ENCODE results near the gene ZSCAN21.

ZSCAN21 gene

GRCh38 chr7:100079024-100079560 lies 29.5 kb downstream of the ZSCAN21 start:
- DNase-seq, result no peak

GRCh38 chr7:100080907-100081534 lies 31.4 kb downstream of the ZSCAN21 start:
- no peak for DNase-seq

GRCh38 chr7:100081535-100082102 lies 32.0 kb downstream of the ZSCAN21 start, which contains the start of gene ZNF3:
ZNF3 (minus strand) TSS chr7:100081723; CDS start chr7:100077357, 4,366 bp downstream.
- peak; percentile 91 for DNase-seq

- no peak for DNase-seq
These were observed 33.4 kb downstream of the ZSCAN21 start for GRCh38 chr7:100082978-100083377.

- no peak for DNase-seq
These were observed 35.9 kb downstream of the ZSCAN21 start for GRCh38 chr7:100085515-100085914.

- DNase-seq, result peak; percentile 8
These were observed 37.6 kb downstream of the ZSCAN21 start for GRCh38 chr7:100087055-100087750.

- no peak for DNase-seq
These were observed 38.6 kb downstream of the ZSCAN21 start for GRCh38 chr7:100088095-100088620.

- peak; percentile 42 for DNase-seq
These were observed 39.3 kb downstream of the ZSCAN21 start, which contains the start of gene COPS6 for GRCh38 chr7:100088621-100089457. COPS6 (plus strand) TSS chr7:100088969; CDS start chr7:100088991, 22 bp downstream.

- DNase-seq, result no peak
These were observed 40.1 kb downstream of the ZSCAN21 start for GRCh38 chr7:100089458-100090196.

GRCh38 chr7:100090527-100091410 lies 41.2 kb downstream of the ZSCAN21 start:
- DNase-seq, result no peak

- no peak for DNase-seq
These were observed 42.0 kb downstream of the ZSCAN21 start for GRCh38 chr7:100091411-100092181.

GRCh38 chr7:100093054-100093453 lies 43.5 kb downstream of the ZSCAN21 start:
- no peak for DNase-seq

- no peak for DNase-seq
These were observed 43.9 kb downstream of the ZSCAN21 start for GRCh38 chr7:100093498-100093897.

- no peak for DNase-seq
These were observed 44.4 kb downstream of the ZSCAN21 start for GRCh38 chr7:100093925-100094486.

GRCh38 chr7:100095289-100095688 lies 45.7 kb downstream of the ZSCAN21 start:
- no peak for DNase-seq

- no peak for DNase-seq
These were observed 46.1 kb downstream of the ZSCAN21 start for GRCh38 chr7:100095704-100096103.

GRCh38 chr7:100098913-100099312 lies 49.3 kb downstream of the ZSCAN21 start:
- DNase-seq, result no peak

- no peak for DNase-seq
These were observed 49.9 kb downstream of the ZSCAN21 start for GRCh38 chr7:100099452-100099851.

GRCh38 chr7:100100420-100101015 lies 50.9 kb downstream of the ZSCAN21 start:
- DNase-seq, result peak; percentile 80

All from T1000 (cell line).